Activated naive CD8-positive, alpha-beta T cell treated with anti-CD3 and anti-CD28 coated beads, Interleukin-2, amount 50 U/mL, for 16 hours (primary cell): ENCODE measurements around the gene RNU1-3.
"Not testable (repeated sequence)": the region's sequence is repeated elsewhere in the genome, so short reads cannot be mapped to it uniquely, and the experiment has no call there.

Experiments
- DNase-seq: peaks from one replicate; pipeline ENCODE4 v3.0.0-alpha.2; 2020; ENCODE audit warnings: low read depth, low spot score

Gene RNU1-3

GRCh38 chr1:16621300-16621658 is 45.5 kb downstream of the RNU1-3 start:
- DNase-seq: no peak

- DNase-seq: not testable (repeated sequence)
Measured at GRCh38 chr1:16619803-16620501, 46.8 kb downstream of the RNU1-3 start.

GRCh38 chr1:16618719-16619118 is 48.0 kb downstream of the RNU1-3 start:
- no peak for DNase-seq

- DNase-seq: no peak
Measured at GRCh38 chr1:16617778-16618580, 48.8 kb downstream of the RNU1-3 start.

- no peak for DNase-seq
Measured at GRCh38 chr1:16617114-16617631, 49.6 kb downstream of the RNU1-3 start.
